Chondrocyte (in vitro differentiated cells): ENCODE measurements around the gene COQ9. TPM values are rescaled to one million over a fixed set of nuclear protein-coding genes. Genes with fewer than 3 reads are reported as not detected.

Experiments
- DNase-seq: peaks from one replicate; pipeline ENCODE4 v3.0.0; 2021; ENCODE audit warnings: mixed read lengths, low spot score
- H3K27ac Mint-ChIP-seq: one replicate; pipeline ENCODE4 v1.8.0; 2021; ENCODE audit warnings: mild to moderate bottlenecking, moderate library complexity, mixed read lengths; ENCODE audit not compliant: unreplicated experiment
- H3K27me3 Mint-ChIP-seq: 2 replicates; pipeline ENCODE4 v1.8.0; 2021; ENCODE audit warnings: low read depth, mixed read lengths
- H3K36me3 Mint-ChIP-seq: 2 replicates; pipeline ENCODE4 v1.8.0; 2021; ENCODE audit warnings: low read depth, mixed read lengths
- H3K4me1 Mint-ChIP-seq: 2 replicates; pipeline ENCODE4 v1.8.0; 2021; ENCODE audit warnings: low read depth, mild to moderate bottlenecking, mixed read lengths
- H3K4me3 Mint-ChIP-seq: one replicate; pipeline ENCODE4 v1.8.0; 2021; ENCODE audit warnings: mild to moderate bottlenecking, moderate library complexity, mixed read lengths; ENCODE audit not compliant: unreplicated experiment
- H3K9me3 Mint-ChIP-seq: 2 replicates; pipeline ENCODE4 v1.8.0; 2021; ENCODE audit warnings: low read depth, mixed read lengths
- total RNA-seq: library from RNA; stranded (reverse); gene quantifications from 3 replicates; pipeline ENCODE4 v1.2.1, GENCODE V29; 2021
- TF ChIP-seq, protein P1 (sequence below): fragments of 200-600 bp; sonication (generic); IDR thresholded peaks from 2 replicates; pipeline ENCODE4 v1.5.0; 2021; ENCODE audit warnings: antibody characterized with exemption, mild to moderate bottlenecking, moderate library complexity

COQ9 gene
- total RNA-seq, 1 donor from 2014 or later, result 31.6 TPM

DNA sequence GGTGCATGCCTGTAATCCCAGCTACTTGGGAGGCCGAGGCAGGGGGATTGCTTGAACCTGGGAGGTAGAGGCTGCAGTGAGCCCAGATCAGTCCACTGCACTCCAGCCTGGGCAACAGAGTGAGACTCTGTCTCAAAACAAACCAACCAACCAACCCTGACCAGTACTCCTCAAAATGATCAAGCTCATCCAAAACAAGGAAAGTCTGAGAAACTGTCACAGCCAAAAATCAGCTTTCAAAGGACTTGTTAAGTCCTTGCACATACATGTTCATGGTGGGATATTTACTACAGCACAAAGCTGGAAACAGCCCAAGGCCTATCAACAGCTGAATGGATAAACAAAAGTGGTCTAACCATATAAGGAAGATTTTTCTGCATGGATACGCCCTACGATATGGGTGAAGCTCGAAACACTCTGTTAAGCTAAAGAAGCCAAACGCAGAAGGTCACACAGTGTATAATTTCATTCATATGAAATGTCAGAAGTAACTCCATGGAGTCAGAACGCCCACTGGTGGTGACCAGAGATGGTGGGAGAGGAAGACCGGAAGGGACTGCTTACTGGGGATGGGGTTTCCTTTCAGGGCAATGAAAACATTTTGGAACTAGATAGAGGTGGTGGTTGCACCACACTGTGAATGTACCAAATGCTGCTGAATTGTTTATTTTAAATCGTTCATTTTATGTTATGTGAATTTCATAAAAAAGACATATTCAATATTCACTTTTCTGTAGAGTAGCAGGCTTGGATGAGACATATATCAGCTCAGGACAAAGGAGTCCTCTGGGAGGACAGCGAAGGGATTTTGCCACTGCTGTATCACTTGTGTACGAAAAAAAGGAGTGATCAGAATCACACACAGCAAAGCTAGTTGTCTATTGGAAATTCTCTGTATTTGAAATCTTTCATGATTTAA is 25.0 kb upstream of the COQ9 start:
- H3K27me3 Mint-ChIP-seq, result no peaks in the 10 kb centered on the region
- H3K27ac Mint-ChIP-seq, result peak overlapping the region; percentile 1
- peaks cover 29% of the 10 kb centered on the region for H3K4me1 Mint-ChIP-seq
- no peaks in the 10 kb centered on the region for H3K9me3 Mint-ChIP-seq
- peaks cover 1% of the 10 kb centered on the region for H3K36me3 Mint-ChIP-seq
- H3K4me3 Mint-ChIP-seq, result no peak overlapping the region
- TF ChIP-seq, protein P1, sequence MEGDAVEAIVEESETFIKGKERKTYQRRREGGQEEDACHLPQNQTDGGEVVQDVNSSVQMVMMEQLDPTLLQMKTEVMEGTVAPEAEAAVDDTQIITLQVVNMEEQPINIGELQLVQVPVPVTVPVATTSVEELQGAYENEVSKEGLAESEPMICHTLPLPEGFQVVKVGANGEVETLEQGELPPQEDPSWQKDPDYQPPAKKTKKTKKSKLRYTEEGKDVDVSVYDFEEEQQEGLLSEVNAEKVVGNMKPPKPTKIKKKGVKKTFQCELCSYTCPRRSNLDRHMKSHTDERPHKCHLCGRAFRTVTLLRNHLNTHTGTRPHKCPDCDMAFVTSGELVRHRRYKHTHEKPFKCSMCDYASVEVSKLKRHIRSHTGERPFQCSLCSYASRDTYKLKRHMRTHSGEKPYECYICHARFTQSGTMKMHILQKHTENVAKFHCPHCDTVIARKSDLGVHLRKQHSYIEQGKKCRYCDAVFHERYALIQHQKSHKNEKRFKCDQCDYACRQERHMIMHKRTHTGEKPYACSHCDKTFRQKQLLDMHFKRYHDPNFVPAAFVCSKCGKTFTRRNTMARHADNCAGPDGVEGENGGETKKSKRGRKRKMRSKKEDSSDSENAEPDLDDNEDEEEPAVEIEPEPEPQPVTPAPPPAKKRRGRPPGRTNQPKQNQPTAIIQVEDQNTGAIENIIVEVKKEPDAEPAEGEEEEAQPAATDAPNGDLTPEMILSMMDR, result peak; percentile 94
- DNase-seq, result no peak

DNA sequence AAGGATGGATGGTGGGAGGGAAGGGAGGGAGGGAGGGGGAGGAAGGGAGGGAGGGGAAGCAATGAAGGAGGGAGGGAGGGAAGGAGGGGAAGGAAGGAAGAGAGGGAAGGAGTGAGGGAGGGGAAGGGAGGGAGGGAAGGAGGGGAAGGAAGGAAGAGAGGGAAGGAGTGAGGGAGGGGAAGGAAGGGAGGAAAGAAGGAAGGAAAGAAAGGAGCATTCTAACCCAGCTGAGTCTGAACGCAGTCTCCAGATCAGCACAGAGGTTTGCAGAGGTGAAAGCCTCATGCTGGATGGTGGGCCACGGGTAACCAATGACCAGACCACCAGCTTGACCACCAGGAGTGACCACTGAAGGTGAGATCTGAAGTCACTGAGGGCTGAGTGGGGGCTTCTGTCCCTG is 24.1 kb upstream of the COQ9 start:
- Mint-ChIP-seq H3K4me3 (no peak overlapping the region), H3K9me3 (no peaks in the 10 kb centered on the region), H3K27me3 (no peaks in the 10 kb centered on the region), H3K27ac (no peak overlapping the region), H3K4me1 (peaks cover 23% of the 10 kb centered on the region), H3K36me3 (peaks cover 8% of the 10 kb centered on the region)
- TF ChIP-seq, protein P1, result no peak
- no peak for DNase-seq

DNA sequence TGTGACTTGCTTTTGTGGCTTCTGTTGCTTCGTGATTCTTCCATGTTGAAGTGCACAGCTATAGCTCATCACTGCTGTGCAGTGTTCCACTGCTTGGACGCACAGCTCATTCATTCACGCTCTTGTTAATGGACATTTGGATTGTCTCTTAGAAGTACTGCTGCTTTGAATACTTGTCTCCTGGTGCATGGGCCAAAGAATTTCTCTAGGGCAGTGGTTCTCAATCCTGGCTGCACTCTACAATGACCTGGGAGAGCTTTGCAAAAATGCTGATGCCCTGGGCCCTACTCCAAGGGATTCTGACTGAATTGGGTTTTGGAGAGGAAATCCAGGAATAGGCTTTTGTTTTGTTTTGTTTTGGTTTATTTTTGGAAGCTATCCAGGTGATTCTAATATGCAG is 22.7 kb upstream of the COQ9 start:
- H3K36me3 Mint-ChIP-seq, result peaks cover 18% of the 10 kb centered on the region
- H3K27me3 Mint-ChIP-seq, result no peaks in the 10 kb centered on the region
- no peak overlapping the region for H3K27ac Mint-ChIP-seq
- peaks cover 11% of the 10 kb centered on the region for H3K4me1 Mint-ChIP-seq
- no peak for DNase-seq
- H3K9me3 Mint-ChIP-seq, result no peaks in the 10 kb centered on the region
- no peak overlapping the region for H3K4me3 Mint-ChIP-seq
- TF ChIP-seq, protein P1, result no peak

DNA sequence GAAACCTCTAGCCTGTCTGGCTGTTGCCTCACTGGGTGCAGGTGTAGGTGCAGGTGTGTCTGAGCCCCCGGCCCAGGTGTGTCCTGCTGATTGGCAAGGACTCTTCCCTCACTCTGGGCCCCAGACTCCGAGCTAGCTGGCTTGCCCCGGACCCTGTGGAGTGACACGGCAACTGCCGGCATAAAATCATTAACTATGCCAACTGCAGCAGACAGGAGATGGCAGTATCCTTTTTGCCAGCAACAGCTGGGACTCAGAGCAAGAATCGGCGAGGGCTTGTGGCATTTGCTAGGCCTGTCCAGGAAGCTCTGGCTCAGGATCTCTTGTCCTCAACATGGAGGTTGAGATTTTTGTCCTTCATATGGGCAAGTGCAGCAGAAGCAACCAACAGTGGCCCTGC is 20.9 kb upstream of the COQ9 start:
- no peak overlapping the region for H3K27ac Mint-ChIP-seq
- H3K4me3 Mint-ChIP-seq, result no peak overlapping the region
- H3K9me3 Mint-ChIP-seq, result no peaks in the 10 kb centered on the region
- DNase-seq, result no peak
- TF ChIP-seq, protein P1, result no peak
- H3K4me1 Mint-ChIP-seq, result peaks cover 13% of the 10 kb centered on the region
- no peaks in the 10 kb centered on the region for H3K27me3 Mint-ChIP-seq
- peaks cover 31% of the 10 kb centered on the region for H3K36me3 Mint-ChIP-seq

DNA sequence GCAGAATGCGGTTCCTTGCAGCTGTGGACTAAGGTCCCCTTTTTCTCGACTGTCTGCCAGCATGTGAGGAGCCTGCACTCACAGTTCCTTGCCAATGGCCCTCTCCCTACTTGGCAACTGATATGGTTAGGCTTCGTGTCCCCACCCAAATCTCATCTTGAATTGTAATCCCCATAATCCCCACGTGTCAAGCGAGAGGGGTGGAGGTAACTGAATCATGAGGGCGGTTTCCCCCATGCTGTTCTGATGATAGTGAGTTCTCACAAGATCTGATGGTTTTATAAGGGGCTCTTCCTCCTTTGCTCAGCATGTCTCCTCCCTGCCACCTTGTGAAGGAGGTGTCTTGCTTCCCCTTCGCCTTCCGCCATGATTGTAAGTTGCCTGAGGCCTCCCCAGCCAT is 20.0 kb upstream of the COQ9 start:
- peak overlapping the region; percentile 61 for H3K27ac Mint-ChIP-seq
- no peaks in the 10 kb centered on the region for H3K27me3 Mint-ChIP-seq
- DNase-seq, result no peak
- peaks cover 33% of the 10 kb centered on the region for H3K36me3 Mint-ChIP-seq
- TF ChIP-seq, protein P1, result no peak
- H3K4me1 Mint-ChIP-seq, result peaks cover 9% of the 10 kb centered on the region
- no peak overlapping the region for H3K4me3 Mint-ChIP-seq
- H3K9me3 Mint-ChIP-seq, result no peaks in the 10 kb centered on the region
